OCI-LY7 (cell line): Measurements from ENCODE around the gene CNTN1. TPM values are rescaled to one million over a fixed set of nuclear protein-coding genes. Genes with fewer than 3 reads are reported as not detected.

Source experiments
- BruUV-seq: library from RNA; stranded (reverse); fragments of 400-500 nt; replicated peaks from 2 replicates; lab custom pipeline; 2021; lab: Mats Ljungman, UMichigan
- CTCF ChIA-PET: fragments of 300-600 bp; sonication (Branson Sonifier 250); formaldehyde crosslinking; loops from one replicate; lab custom pipeline; 2022; ENCODE audit warnings: antibody characterized with exemption; ENCODE audit not compliant: unreplicated experiment; lab: Charles Lee
- POLR2A ChIA-PET: fragments of 300-600 bp; sonication (Branson Sonifier 250); formaldehyde crosslinking; loops from one replicate; lab custom pipeline; 2022; ENCODE audit warnings: antibody characterized with exemption; lab: Charles Lee
- DNase-seq: peaks from one replicate; pipeline ENCODE4 v3.0.0-alpha.2; 2015; ENCODE audit warnings: low spot score
- H2AFZ ChIP-seq: fragments of 200-600 bp; sonication (generic), shearing (Covaris generic); 2 replicates; pipeline ENCODE4 v1.6.1; 2014; ENCODE audit warnings: mild to moderate bottlenecking, antibody characterized with exemption, low read length, moderate library complexity
- H3K27ac ChIP-seq: fragments of 200-600 bp; sonication (generic); 2 replicates; pipeline ENCODE4 v1.5.1; 2014; ENCODE audit warnings: mixed run types, low read depth, mild to moderate bottlenecking, moderate library complexity, low read length, inconsistent platforms; ENCODE audit not compliant: poor library complexity, severe bottlenecking
- H3K36me3 ChIP-seq: fragments of 200-600 bp; sonication (generic); 2 replicates; pipeline ENCODE4 v1.6.1; 2014; ENCODE audit warnings: mild to moderate bottlenecking, antibody characterized with exemption, low read length, moderate library complexity, mixed read lengths; ENCODE audit not compliant: insufficient read depth
- H3K4me1 ChIP-seq: fragments of 200-600 bp; sonication (generic); 2 replicates; pipeline ENCODE4 v1.5.1; 2014; ENCODE audit warnings: mild to moderate bottlenecking, low read length; ENCODE audit not compliant: insufficient read depth, poor library complexity, severe bottlenecking
- H3K4me2 ChIP-seq: fragments of 200-600 bp; sonication (generic); 2 replicates; pipeline ENCODE4 v1.6.1; 2014; ENCODE audit warnings: mild to moderate bottlenecking, low read length
- H3K4me3 ChIP-seq: fragments of 200-600 bp; sonication (generic); 2 replicates; pipeline ENCODE4 v1.5.1; 2014; ENCODE audit warnings: mild to moderate bottlenecking, low read depth, low read length; ENCODE audit not compliant: poor library complexity, severe bottlenecking
- H3K79me2 ChIP-seq: fragments of 200-600 bp; sonication (generic); 2 replicates; pipeline ENCODE4 v1.6.1; 2016; ENCODE audit warnings: low read depth, mild to moderate bottlenecking, low read length, moderate library complexity, mixed read lengths; ENCODE audit not compliant: insufficient read depth
- H3K9me2 ChIP-seq: fragments of 200-600 bp; sonication (generic); 2 replicates; pipeline ENCODE4 v1.6.1; 2016; ENCODE audit warnings: mild to moderate bottlenecking, low read length, mixed read lengths; ENCODE audit not compliant: insufficient read depth
- H3K9me3 ChIP-seq: fragments of 200-600 bp; sonication (generic); 2 replicates; pipeline ENCODE4 v1.6.1; 2014; ENCODE audit warnings: mild to moderate bottlenecking, mixed run types, low read length, mixed read lengths
- H4K20me1 ChIP-seq: fragments of 200-600 bp; sonication (generic); 2 replicates; pipeline ENCODE4 v1.6.1; 2014; ENCODE audit warnings: mild to moderate bottlenecking, antibody characterized with exemption, low read length, moderate library complexity, mixed read lengths; ENCODE audit not compliant: insufficient read depth
- EZH2phosphoT487 ChIP-seq: fragments of 200-600 bp; sonication (generic); IDR thresholded peaks from 2 replicates; pipeline ENCODE4 v1.6.1; 2018; ENCODE audit warnings: low read depth, borderline replicate concordance, mild to moderate bottlenecking, mixed run types, antibody characterized with exemption, low read length, moderate library complexity, mixed read lengths
- intact Hi-C: fragments of 100-400 bp; cut with micrococcal nuclease; formaldehyde crosslinking; loops from one replicate; pipeline ENCODE4 v1.10.0; 2022; ENCODE audit not compliant: unreplicated experiment
- total RNA-seq, 2 experiments: library from RNA; depleted of rRNA in 1 of 2; stranded (reverse); fragments of >200 nt in 1 of 2; shearing (Covaris generic) in 1 of 2; gene quantifications; 2 replicates each; pipeline ENCODE4 v1.2.3, GENCODE V29; 2014 to 2022
- TF ChIP-seq, protein P1 (sequence below): fragments of 200-600 bp; sonication (generic); conservative IDR thresholded peaks from 2 replicates; pipeline ENCODE4 v1.5.1; 2014; ENCODE audit warnings: mild to moderate bottlenecking, antibody characterized with exemption, low read length, moderate library complexity, mixed read lengths

The CNTN1 gene
- total RNA-seq, 2 experiments from 2014 or later, result not detected

DNA sequence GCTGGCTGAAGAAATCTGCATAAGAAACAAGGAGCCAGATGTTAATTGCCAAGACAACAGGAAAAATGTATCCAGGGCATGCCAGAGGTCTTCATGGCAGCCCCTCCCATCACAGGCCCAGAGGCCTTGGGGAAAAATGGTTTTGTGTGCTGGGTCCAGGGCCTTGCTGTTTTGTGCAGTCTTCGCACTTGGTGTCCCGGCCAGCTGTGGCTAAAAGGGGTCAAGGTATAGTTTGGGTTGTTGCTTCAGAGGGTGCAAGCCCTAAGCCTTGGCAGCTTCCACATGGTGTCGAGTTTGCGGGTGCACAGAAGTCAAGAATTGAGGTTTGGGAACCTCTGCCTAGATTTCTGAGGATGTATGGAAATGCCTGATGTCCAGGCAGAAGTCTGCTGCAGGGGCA is 29.9 kb upstream of the CNTN1 start:
- H3K4me3 ChIP-seq, result no peak overlapping the region
- BruUV-seq, result no TSS peak
- H3K4me1 ChIP-seq, result no peaks in the 10 kb centered on the region
- DNase-seq, result no peak
- no peaks in the 10 kb centered on the region for H3K9me2 ChIP-seq
- no peak for TF ChIP-seq EZH2phosphoT487
- TF ChIP-seq, protein P1, sequence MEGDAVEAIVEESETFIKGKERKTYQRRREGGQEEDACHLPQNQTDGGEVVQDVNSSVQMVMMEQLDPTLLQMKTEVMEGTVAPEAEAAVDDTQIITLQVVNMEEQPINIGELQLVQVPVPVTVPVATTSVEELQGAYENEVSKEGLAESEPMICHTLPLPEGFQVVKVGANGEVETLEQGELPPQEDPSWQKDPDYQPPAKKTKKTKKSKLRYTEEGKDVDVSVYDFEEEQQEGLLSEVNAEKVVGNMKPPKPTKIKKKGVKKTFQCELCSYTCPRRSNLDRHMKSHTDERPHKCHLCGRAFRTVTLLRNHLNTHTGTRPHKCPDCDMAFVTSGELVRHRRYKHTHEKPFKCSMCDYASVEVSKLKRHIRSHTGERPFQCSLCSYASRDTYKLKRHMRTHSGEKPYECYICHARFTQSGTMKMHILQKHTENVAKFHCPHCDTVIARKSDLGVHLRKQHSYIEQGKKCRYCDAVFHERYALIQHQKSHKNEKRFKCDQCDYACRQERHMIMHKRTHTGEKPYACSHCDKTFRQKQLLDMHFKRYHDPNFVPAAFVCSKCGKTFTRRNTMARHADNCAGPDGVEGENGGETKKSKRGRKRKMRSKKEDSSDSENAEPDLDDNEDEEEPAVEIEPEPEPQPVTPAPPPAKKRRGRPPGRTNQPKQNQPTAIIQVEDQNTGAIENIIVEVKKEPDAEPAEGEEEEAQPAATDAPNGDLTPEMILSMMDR, result no peak
- POLR2A ChIA-PET, result interaction anchor here (0.7 kb wide), 1 partner anchor 1898 kb away, joined by 4 read pairs; no protein-coding TSS in a partner anchor
- no peak overlapping the region for H2AFZ ChIP-seq
- no peaks in the 10 kb centered on the region for H3K36me3 ChIP-seq
- intact Hi-C loops, result no loop called here
- H3K27ac ChIP-seq, result no peak overlapping the region
- H3K79me2 ChIP-seq, result no peaks in the 10 kb centered on the region
- no peaks in the 10 kb centered on the region for H3K9me3 ChIP-seq
- no peaks in the 10 kb centered on the region for H4K20me1 ChIP-seq
- no peak overlapping the region for H3K4me2 ChIP-seq
- CTCF ChIA-PET, result no interaction called here

DNA sequence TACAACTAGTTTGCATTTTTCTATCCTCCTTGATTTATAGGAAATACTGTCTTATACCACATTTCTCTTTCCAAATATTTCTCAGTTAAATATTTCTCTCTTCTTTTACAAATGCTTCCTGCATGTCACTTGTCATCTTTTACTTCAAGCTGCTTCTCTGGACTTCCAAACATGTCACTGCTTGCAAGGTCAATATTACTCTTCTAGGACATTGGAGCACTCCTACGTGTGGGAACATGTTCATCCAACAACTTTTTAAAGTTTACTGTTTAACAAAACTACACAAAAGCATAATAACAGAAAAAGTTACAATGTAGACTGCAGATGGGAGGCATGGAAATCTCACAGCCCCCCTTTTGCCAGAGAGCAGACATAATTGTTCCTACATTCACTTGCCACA is 28.5 kb upstream of the CNTN1 start:
- H3K27ac ChIP-seq, result no peak overlapping the region
- TF ChIP-seq, protein P1, result no peak
- TF ChIP-seq EZH2phosphoT487, result no peak
- no peaks in the 10 kb centered on the region for H3K9me2 ChIP-seq
- no peaks in the 10 kb centered on the region for H3K4me1 ChIP-seq
- no peaks in the 10 kb centered on the region for H3K36me3 ChIP-seq
- no peak overlapping the region for H3K4me3 ChIP-seq
- DNase-seq, result no peak
- no TSS peak for BruUV-seq
- CTCF ChIA-PET, result no interaction called here
- no peak overlapping the region for H3K4me2 ChIP-seq
- POLR2A ChIA-PET, result no interaction called here
- no peaks in the 10 kb centered on the region for H4K20me1 ChIP-seq
- H3K79me2 ChIP-seq, result no peaks in the 10 kb centered on the region
- H3K9me3 ChIP-seq, result no peaks in the 10 kb centered on the region
- intact Hi-C loops, result no loop called here
- no peak overlapping the region for H2AFZ ChIP-seq

DNA sequence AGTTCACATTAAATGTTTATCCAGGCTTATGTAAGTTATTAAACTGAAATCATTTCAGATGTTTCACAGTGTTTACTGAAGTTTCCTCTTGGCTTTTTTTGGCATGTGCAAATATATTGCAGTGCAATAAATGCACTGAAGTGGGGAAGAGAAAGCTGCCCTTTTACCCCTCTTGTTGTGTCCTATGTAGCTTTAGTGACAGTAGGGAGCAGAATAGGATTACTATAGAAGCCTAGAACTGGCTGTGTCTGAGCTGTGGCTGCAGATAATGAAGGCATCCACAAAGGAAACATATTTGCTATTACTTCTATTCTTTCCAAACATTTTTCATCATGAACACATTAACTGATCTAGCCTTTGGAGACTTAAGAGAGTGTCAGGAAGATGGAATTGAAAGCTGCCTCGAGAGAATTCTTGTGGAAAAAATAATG is 24.1 kb upstream of the CNTN1 start:
- H3K9me3 ChIP-seq, result no peaks in the 10 kb centered on the region
- ChIA-PET POLR2A (interaction anchor here (0.6 kb wide), 1 partner anchor 653 kb away, joined by 3 read pairs; no protein-coding TSS in a partner anchor), CTCF (no interaction called here)
- H3K9me2 ChIP-seq, result no peaks in the 10 kb centered on the region
- no peak overlapping the region for H3K27ac ChIP-seq
- no peak overlapping the region for H2AFZ ChIP-seq
- intact Hi-C loops, result no loop called here
- BruUV-seq, result no TSS peak
- no peak overlapping the region for H3K4me2 ChIP-seq
- no peaks in the 10 kb centered on the region for H3K4me1 ChIP-seq
- TF ChIP-seq, protein P1, result no peak
- TF ChIP-seq EZH2phosphoT487, result no peak
- no peaks in the 10 kb centered on the region for H3K79me2 ChIP-seq
- DNase-seq, result no peak
- no peak overlapping the region for H3K4me3 ChIP-seq
- no peaks in the 10 kb centered on the region for H3K36me3 ChIP-seq
- no peaks in the 10 kb centered on the region for H4K20me1 ChIP-seq
